Epithelial cell of esophagus (primary cell): ENCODE data around the gene TMEM176B.
A peak's percentile ranks its signal among the peaks of the same experiment; 100 is the strongest.
"Not testable (repeated sequence)": the region's sequence is repeated elsewhere in the genome, so short reads cannot be mapped to it uniquely, and the experiment has no call there.

Source experiments
- DNase-seq: peaks from one replicate; pipeline ENCODE4 v3.0.0; 2010; ENCODE audit warnings: low read depth
- H3K4me3 ChIP-seq: 2 replicates; pipeline ENCODE4 v1.5.1; 2011; ENCODE audit warnings: mild to moderate bottlenecking, low read length, control low read depth
- CTCF ChIP-seq: IDR thresholded peaks from 2 replicates; pipeline ENCODE4 v1.5.1; 2011; ENCODE audit warnings: low read depth, mild to moderate bottlenecking, low read length, control low read depth, inconsistent platforms; ENCODE audit not compliant: insufficient read depth; ENCODE audit errors: missing control alignments

TMEM176B gene

DNA sequence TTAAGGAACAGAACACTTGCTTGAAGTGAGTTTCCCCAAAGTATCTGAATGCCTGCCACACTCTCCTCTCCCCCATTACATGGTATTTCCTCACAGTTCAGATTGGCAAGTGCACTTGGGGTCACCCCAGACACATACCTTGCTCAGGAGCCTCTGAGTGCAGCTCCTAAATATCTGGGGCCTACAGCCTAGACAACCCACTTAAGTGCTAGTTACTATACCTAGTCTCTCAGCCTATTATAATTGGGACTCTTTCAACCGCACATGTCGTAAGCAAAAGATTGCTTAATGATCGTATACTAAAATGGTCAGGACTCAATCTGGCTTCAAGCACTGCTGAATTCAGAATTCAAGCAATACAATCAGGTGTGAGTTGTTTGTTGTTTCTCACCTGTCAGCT, 19.9 kb downstream of the TMEM176B start:
- no peak for TF ChIP-seq CTCF
- H3K4me3 ChIP-seq = no peak overlapping the region
- no peak for DNase-seq

DNA sequence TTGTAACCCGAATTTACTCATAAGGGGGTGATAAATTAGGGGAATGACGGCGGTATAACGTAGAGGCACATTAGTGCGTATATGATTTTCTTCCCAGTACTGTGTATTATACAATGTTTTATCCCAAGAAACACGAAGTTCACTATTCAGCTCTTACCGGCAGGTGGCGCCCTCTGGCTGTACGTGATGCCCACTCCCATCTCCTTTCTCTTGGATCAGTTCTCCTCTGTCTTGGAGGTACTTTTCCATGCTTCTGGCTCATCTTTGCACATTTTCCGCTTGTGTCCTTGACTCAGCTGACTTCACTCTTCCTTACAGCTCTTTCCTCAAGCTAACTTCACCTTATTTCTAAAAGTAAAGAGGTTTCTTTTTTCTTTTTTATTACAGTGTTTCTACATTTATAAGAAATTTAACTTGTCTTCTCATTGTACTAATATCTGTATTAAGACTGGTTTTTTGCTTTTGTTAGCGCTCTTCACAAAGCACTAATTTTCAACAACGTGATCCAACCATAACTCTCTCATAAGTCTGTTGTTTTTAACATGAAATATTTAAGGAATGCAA, 21.3 kb downstream of the TMEM176B start:
- DNase-seq = peak; percentile 72
- peak; percentile 93 for TF ChIP-seq CTCF
- no peak overlapping the region for H3K4me3 ChIP-seq

DNA sequence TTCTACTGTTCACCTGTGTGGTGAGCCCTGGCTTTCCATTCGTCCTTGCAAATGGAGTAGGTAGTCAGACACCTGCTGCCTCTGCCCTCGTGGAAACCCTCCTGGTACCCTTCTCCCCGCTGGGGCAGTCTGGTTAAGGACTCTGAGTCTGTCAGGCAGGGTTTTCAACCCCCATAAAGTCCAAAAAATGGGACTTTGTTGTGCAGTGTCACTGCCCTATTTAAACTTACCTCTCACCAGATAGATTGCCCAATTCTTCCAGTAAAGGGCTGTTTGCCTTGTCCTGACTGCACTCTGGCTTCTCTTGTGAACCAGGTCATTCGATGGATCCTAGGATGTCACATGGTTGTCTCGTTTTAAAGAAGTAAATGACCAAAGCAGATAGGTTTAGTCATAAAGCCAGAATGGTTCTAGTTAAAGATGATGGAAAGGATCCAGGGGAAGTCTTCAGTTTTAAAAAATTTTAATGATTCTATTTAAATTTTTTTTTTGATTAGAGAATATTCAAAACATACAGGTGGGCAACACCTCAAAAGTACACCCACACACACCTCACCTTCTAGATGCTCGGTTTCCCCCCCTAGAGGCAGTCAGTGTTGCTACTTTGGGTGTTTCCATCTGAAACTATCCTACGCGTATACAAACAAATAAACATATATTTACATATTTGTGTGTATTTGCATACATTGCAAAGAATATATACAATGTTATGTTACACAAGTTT, 22.0 kb downstream of the TMEM176B start:
- H3K4me3 ChIP-seq = no peak overlapping the region
- no peak for TF ChIP-seq CTCF
- no peak for DNase-seq

- DNase-seq, H3K4me3 ChIP-seq: not testable (repeated sequence)
These were observed 26.0 kb downstream of the TMEM176B start for GRCh38 chr7:150774131-150774530.

GRCh38 chr7:150769768-150770167, 30.4 kb downstream of the TMEM176B start:
- TF ChIP-seq CTCF = no peak
- DNase-seq = no peak
- H3K4me3 ChIP-seq = no peak overlapping the region

DNA sequence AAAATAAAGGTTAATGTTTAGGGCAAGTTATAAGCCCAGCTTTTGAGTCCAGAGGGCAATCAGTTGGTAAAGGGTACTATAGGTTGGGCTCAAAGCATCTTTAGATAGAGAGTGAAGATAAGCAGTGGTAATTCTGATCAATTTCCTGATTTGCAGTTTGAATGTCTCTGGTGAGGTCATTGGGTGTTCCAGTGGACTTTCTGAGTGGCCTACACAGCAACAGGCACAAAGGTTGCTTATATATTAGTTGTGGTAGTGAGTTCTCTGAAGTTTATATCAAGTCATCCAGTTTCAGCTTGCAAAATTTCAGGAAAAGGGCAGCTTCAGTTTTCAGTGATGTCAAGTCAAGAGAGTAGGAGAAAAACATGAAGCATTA, 33.8 kb downstream of the TMEM176B start:
- TF ChIP-seq CTCF = no peak
- no peak for DNase-seq
- no peak overlapping the region for H3K4me3 ChIP-seq

GRCh38 chr7:150759479-150759878, 40.7 kb downstream of the TMEM176B start:
- no peak overlapping the region for H3K4me3 ChIP-seq
- TF ChIP-seq CTCF = no peak
- no peak for DNase-seq

DNA sequence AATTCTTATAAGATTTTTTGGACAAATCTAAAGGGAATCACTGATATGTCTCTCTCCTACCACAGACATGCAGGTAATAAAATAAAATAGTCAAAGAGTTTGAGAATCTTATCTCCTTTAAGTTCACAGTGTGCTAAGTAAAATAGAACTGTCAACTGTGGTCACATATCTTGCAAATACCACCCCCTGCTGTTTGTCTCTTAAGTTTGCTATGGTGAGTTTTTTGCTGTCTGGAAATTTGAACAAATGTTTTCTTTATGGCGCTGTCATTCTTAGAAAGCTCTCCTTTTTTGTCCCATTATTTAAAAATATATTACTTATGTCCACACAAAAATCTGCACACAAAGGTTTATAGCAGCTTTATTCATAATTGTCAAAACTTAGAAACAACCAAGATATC, 43.3 kb downstream of the TMEM176B start:
- no peak overlapping the region for H3K4me3 ChIP-seq
- peak; percentile 34 for DNase-seq

More for the DNA sequence above, 43.3 kb downstream of the TMEM176B start:
- no peak for TF ChIP-seq CTCF
